Endothelial cell of umbilical vein (primary cell): ENCODE measurements around the gene ADAMTS17.

Source experiments
- CTCF ChIP-seq, 2 donors: IDR thresholded peaks; 1 replicate in 1 of 2; 2 replicates in 1 of 2; pipeline ENCODE4 v1.5.1; 2011; ENCODE audit warnings: low read length in 2 of 2, mild to moderate bottlenecking in 2 of 2, moderate library complexity in 2 of 2, control low read depth in 1 of 2, inconsistent platforms in 1 of 2, low read depth in 1 of 2; ENCODE audit not compliant: insufficient read depth in 1 of 2; ENCODE audit errors: extremely low read depth in 1 of 2
- FOS ChIP-seq: IDR thresholded peaks from 2 replicates; pipeline ENCODE4 v1.6.1; 2011; ENCODE audit warnings: mild to moderate bottlenecking, low read length, moderate library complexity, borderline replicate concordance; ENCODE audit not compliant: insufficient read depth
- GATA2 ChIP-seq: IDR thresholded peaks from 2 replicates; pipeline ENCODE4 v1.7.0; 2011; ENCODE audit warnings: low read depth, mild to moderate bottlenecking, moderate library complexity, mixed read lengths, low read length; ENCODE audit not compliant: insufficient read length, insufficient read depth
- MAX ChIP-seq: IDR thresholded peaks from 2 replicates; pipeline ENCODE4 v1.6.1; 2011; ENCODE audit not compliant: insufficient read depth, insufficient read length
- POLR2A ChIP-seq: IDR thresholded peaks from 2 replicates; pipeline ENCODE4 v1.6.1; 2012; ENCODE audit warnings: low read depth, mild to moderate bottlenecking, control low read depth, low read length

GRCh38 chr15:100310513-100311153 lies 31.1 kb downstream of the ADAMTS17 start:
- no peak for TF ChIP-seq CTCF (IDR thresholded peaks at IDR 0.05; ENCODE audit: extremely low read depth in 1 of 2, insufficient read depth in 1 of 2, low read depth in 1 of 2, low read length in 2 of 2)
- no peak for TF ChIP-seq POLR2A
- TF ChIP-seq MAX = no peak
- no peak for TF ChIP-seq FOS
- no peak for TF ChIP-seq GATA2
